Coronary artery (tissue), 2 donors: ENCODE results near the gene ANKZF1.

ENCODE experiments used
- DNase-seq: peaks from one replicate; pipeline ENCODE4 v3.0.0-alpha.2; 2017; ENCODE audit warnings: low spot score
- H3K27ac ChIP-seq, 2 donors: fragments of 200-600 bp; sonication (generic); one replicate each; pipeline ENCODE4 v1.5.1; 2016 to 2019
- H3K4me3 ChIP-seq: fragments of 200-600 bp; sonication (generic); 2 replicates; pipeline ENCODE4 v1.5.1; 2016; ENCODE audit warnings: mild to moderate bottlenecking, moderate library complexity
- TF ChIP-seq, protein P1 (sequence below): fragments of 200-600 bp; sonication (generic); IDR thresholded peaks from one replicate; pipeline ENCODE4 v1.5.1; 2019; ENCODE audit warnings: antibody characterized with exemption

ANKZF1 gene

DNA sequence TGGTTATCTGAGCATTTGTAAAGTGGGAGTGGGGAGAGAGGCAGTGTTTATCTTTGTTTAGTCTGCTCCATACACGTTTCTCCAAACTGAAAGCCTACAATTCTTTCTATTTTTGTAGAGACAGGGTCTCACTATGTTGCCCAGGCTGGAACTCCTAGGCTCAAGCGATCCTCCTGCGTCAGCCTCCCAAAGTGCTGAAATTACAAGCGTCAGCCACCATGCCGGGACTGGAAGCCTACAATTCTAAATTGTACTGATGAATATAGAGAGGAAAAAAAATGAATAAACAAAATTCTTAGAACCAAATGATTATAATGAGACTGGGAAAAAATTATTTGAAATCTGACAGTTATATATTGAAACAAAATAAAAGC, 24.5 kb upstream of the ANKZF1 start:
- no peak overlapping the region for H3K27ac ChIP-seq
- TF ChIP-seq, protein P1, sequence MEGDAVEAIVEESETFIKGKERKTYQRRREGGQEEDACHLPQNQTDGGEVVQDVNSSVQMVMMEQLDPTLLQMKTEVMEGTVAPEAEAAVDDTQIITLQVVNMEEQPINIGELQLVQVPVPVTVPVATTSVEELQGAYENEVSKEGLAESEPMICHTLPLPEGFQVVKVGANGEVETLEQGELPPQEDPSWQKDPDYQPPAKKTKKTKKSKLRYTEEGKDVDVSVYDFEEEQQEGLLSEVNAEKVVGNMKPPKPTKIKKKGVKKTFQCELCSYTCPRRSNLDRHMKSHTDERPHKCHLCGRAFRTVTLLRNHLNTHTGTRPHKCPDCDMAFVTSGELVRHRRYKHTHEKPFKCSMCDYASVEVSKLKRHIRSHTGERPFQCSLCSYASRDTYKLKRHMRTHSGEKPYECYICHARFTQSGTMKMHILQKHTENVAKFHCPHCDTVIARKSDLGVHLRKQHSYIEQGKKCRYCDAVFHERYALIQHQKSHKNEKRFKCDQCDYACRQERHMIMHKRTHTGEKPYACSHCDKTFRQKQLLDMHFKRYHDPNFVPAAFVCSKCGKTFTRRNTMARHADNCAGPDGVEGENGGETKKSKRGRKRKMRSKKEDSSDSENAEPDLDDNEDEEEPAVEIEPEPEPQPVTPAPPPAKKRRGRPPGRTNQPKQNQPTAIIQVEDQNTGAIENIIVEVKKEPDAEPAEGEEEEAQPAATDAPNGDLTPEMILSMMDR: no peak
- H3K4me3 ChIP-seq: no peak overlapping the region
- no peak for DNase-seq

DNA sequence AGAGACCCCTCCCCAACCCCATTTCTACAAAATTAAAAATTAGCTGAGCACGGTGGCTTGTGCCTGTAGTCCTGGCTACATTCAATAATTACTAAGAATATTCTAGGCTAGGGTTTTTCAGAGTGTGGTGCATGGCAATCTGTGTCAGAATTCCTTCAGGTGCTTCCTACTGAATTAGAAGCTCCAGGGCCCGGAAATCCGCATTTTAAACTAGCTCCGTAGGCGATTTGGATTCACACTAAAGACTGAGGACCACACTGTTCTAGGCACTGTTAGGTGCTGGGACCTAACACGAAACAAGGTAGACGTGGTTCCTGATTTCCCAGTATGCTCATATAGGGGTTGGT, 23.7 kb upstream of the ANKZF1 start:
- TF ChIP-seq, protein P1: no peak
- no peak for DNase-seq
- Histone ChIP-seq H3K4me3 (peak overlapping the region; percentile 79), H3K27ac (peak overlapping the region; percentile 92 to 94)

DNA sequence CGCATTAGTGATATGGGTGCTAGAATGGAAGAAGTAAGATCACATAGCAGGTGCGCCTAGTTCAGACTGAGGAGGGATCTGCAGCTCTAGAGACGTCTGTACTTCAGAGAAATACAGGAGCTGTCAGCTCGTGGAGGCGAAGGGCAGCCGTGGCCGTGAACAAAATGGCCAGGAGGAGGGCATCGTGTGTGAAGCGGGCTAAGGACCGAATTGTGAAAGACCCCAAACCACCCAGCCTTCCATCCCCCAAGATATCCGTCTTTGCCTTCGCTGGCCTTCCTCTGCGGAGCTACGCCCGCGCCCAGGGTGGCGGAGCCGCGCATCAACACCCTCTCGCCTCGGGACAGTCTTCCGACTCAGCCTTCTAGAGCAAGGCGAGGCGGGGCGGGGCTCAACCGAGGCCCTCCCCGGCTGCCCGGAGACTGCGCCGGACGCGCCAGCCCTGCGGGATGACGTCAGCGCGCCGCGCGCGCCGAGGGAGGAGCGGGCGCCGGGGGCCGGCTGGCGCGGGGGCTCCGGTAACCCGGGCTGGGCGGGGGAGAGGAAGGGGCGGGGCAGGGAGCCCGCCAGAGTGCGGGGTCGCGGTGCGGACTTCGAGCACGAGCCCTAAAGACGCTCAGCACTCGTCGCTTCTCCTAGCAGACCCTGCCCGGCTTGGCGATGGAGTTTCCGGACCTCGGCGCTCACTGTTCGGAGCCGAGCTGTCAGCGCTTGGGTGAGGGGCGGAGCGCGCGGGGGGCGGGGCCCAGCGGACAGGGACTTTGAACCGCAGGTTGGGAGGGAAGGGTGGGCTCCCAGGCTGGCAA, 23.1 kb upstream of the ANKZF1 start, which contains the start of gene ZFAND2B:
ZFAND2B (plus strand) TSS at position 455 of the 806 bp plus-strand sequence; CDS start at position 661, 206 bp downstream.
- DNase-seq: peak; percentile 96
- TF ChIP-seq, protein P1: no peak
- Histone ChIP-seq H3K27ac (peak within 1 kb of the TSS; percentile 92 to 94), H3K4me3 (peak within 1 kb of the TSS; percentile 79)

DNA sequence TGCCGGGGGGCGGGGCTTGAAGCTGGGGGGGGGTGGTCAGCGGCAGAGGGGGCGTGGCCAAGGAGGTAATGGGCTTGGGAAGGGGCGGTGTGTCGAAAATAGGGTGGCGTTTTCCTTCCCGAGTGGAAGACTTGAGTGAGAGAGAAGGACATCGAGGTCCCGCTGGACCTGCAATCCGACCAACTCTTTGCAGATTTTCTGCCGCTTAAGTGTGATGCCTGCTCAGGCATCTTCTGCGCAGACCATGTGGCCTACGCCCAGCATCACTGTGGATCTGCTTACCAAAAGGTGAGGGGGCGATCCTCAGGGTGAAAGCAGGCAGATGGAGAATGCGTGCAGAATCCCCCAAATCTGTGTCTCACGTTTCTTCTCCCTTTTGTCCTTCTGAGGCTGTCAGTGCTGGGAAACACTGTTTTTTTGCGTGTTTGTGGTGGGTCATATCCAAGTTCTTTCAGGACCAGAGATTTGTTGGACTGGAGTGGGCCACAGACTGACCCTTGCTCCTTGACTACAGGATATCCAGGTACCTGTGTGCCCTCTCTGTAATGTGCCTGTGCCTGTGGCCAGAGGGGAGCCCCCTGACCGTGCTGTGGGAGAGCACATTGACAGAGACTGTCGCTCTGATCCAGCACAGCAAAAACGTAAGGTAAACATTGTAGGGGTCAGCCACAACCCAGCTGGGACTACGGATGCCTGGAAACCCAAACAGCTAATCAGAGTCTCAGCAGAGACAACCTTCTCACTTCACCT, 22.3 kb upstream of the ANKZF1 start:
- H3K27ac ChIP-seq: peak overlapping the region; percentile 92 to 94
- no peak for DNase-seq
- TF ChIP-seq, protein P1: no peak
- peak overlapping the region; percentile 79 for H3K4me3 ChIP-seq

DNA sequence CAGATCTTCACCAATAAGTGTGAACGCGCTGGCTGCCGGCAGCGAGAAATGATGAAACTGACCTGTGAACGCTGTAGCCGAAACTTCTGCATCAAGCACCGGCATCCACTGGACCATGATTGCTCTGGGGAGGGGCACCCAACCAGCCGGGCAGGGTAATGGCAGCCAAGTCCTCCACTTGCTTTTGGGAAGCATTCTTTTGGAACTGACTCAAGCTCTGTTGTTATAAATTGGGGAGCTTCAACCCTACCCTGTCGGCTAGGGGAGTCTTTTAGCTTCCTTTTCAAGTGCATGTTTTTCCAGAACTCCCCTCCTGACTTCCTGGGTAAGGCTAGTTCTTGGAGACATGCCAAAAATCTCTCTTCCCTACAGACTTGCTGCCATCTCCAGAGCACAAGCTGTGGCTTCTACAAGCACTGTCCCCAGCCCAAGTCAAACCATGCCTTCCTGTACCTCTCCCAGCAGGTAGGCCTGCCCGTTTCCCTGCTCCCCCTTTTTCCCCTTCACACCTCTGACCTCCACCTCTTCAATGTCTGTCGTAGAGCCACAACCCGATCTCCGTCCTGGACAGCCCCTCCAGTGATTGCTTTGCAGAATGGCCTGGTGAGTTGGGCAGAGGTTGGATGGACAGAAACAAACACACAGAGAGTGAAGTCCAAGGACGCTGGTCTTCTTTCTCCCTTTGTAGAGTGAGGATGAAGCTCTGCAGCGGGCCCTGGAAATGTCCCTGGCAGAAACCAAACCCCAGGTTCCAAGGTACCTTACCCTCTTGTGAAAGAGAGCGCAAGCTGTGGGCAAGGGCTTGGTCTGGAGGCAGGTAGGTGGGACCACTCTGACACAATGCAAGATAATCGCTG, 21.5 kb upstream of the ANKZF1 start:
- Histone ChIP-seq H3K4me3 (peak overlapping the region; percentile 79), H3K27ac (peak overlapping the region; percentile 92 to 94)
- DNase-seq: no peak
- TF ChIP-seq, protein P1: no peak

DNA sequence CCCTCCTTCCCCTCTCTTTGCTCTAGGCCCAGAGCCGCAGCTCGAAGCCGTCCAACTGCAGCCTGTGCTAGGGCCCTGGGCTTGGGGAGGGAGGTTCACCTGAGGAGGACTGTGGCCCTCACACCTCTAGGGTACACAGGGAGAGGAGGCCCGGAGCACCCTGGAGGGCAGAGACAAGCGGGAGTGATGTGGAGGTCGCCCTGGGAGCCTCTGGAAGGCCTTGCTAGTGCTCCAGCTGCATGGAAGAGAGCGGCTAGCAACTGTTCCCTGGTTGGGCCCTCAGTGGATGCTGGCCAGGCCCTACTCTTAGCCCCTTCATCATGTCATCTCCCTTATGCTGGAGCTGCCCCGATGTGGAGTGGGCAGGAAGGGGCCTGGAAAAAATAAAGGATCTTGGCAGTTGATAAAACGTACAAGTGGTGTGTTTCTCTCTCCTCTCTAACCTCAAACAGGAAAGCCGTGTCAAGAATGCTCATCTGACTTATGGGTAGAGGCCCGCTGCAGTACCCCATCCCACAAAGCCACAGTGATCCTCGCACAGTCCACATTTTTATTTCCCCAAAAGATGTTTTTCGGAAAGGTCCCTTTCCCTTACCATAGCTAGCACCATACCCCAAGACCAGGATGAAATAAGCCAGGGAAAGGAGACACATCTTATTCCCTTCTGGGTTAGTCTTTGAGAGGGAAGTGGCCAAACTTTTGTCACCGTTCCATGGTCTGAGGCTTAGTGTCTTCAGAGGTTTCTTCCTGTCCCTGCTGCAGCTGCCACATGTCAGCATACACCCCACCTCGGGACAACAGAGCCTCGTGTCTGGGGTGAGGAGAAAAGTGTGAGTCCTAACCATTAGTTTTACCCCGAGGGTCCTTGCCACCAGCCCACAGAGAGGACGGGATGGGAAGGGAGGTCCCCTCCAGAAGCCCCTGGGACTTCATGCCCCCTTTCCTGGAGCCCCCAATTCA, 20.1 kb upstream of the ANKZF1 start:
- Histone ChIP-seq H3K4me3 (no peak overlapping the region), H3K27ac (no peak overlapping the region)
- TF ChIP-seq, protein P1: no peak
- no peak for DNase-seq
